GM12878 (cell line): ENCODE results near the gene BTBD9.

Source experiments
- ETV6 ChIP-seq, 2 experiments: fragments of 450-650 bp in 1 of 2; IDR thresholded peaks in 1 of 2; conservative IDR thresholded peaks in 1 of 2; 2 replicates each; pipeline ENCODE4 v1.6.1; 2014; ENCODE audit warnings: antibody characterized with exemption in 1 of 2, borderline replicate concordance in 1 of 2, low read depth in 1 of 2, mild to moderate bottlenecking in 1 of 2, moderate library complexity in 1 of 2
- EZH2 ChIP-seq: IDR thresholded peaks from 2 replicates; pipeline ENCODE4 v1.6.1; 2012; ENCODE audit warnings: low read depth, mild to moderate bottlenecking, control low read depth, inconsistent platforms, low read length, borderline replicate concordance; ENCODE audit not compliant: control insufficient read depth
- JUND ChIP-seq: IDR thresholded peaks from 2 replicates; pipeline ENCODE4 v1.6.1; 2012; ENCODE audit warnings: low read depth, mild to moderate bottlenecking, low read length, improper control_type of control experiment, moderate library complexity
- KDM1A ChIP-seq: fragments of 200-600 bp; sonication (generic); IDR thresholded peaks from 2 replicates; pipeline ENCODE4 v1.6.1; 2016; ENCODE audit warnings: borderline replicate concordance
- POLR2A ChIP-seq: IDR thresholded peaks from 2 replicates; pipeline ENCODE4 v1.6.1; 2011; ENCODE audit warnings: low read depth, mild to moderate bottlenecking, low read length
- RBBP5 ChIP-seq: fragments of 200-600 bp; sonication (generic); conservative IDR thresholded peaks from 2 replicates; pipeline ENCODE4 v1.6.1; 2016
- RFX5 ChIP-seq: IDR thresholded peaks from 2 replicates; pipeline ENCODE4 v1.6.1; 2011; ENCODE audit warnings: low read depth, low read length, improper control_type of control experiment
- SIN3A ChIP-seq: IDR thresholded peaks from 2 replicates; pipeline ENCODE4 v1.6.1; 2012; ENCODE audit warnings: low read depth, low read length, improper control_type of control experiment
- SUZ12 ChIP-seq: fragments of 200-600 bp; sonication (generic); IDR thresholded peaks from one replicate; pipeline ENCODE4 v1.6.1; 2018; ENCODE audit warnings: antibody characterized with exemption, mild to moderate bottlenecking; ENCODE audit not compliant: unreplicated experiment
- TF ChIP-seq, protein P1 (sequence below): IDR thresholded peaks from 2 replicates; pipeline ENCODE4 v1.6.1; 2012; ENCODE audit warnings: low read depth, low read length, improper control_type of control experiment
- TF ChIP-seq, protein P2 (sequence below): IDR thresholded peaks from 2 replicates; pipeline ENCODE4 v1.6.1; 2011; ENCODE audit warnings: borderline replicate concordance, low read depth, mild to moderate bottlenecking, moderate library complexity, low read length; ENCODE audit not compliant: insufficient read depth, poor library complexity, severe bottlenecking
- TF ChIP-seq, protein P3 (sequence below), 3 experiments: IDR thresholded peaks in 2 of 3; conservative IDR thresholded peaks in 1 of 3; 2 replicates each; pipeline ENCODE4 v1.5.1; 2011; ENCODE audit warnings: low read depth in 3 of 3, low read length in 3 of 3, mild to moderate bottlenecking in 3 of 3, control low read depth in 2 of 3, moderate library complexity in 2 of 3, inconsistent platforms in 1 of 3, mixed read lengths in 1 of 3; ENCODE audit not compliant: control insufficient read depth in 2 of 3, insufficient read depth in 1 of 3; ENCODE audit errors: extremely low read depth in 1 of 3

DNA sequence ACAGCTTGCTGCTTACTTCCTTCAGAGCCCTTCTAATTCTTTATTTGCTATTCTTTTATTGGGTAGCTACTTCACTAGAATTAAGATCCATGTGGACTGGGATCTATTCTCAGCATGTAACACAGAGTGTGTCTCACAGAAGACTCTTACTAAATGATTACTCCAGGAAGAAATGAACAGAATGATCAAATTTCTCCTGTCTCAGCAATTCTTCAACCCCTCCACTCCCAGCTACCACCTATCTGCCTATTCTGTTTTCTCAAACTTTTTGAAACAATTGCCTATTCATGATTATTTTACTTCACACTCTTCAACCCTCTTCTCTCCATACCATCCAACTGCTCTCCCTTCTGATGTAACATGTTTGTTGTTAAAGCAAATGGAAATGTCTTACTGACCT, 132.6 kb downstream of the BTBD9 start:
- TF ChIP-seq JUND (no peak), EZH2 (no peak), ETV6 (conservative IDR thresholded peaks at IDR 0.05 in 1 of 2, IDR thresholded peaks at IDR 0.05 in 1 of 2; ENCODE audit: borderline replicate concordance in 1 of 2, low read depth in 1 of 2) (no peak), SUZ12 (no peak), RBBP5 (no peak), RFX5 (no peak), KDM1A (no peak), POLR2A (no peak), SIN3A (no peak)
- TF ChIP-seq, protein P1, sequence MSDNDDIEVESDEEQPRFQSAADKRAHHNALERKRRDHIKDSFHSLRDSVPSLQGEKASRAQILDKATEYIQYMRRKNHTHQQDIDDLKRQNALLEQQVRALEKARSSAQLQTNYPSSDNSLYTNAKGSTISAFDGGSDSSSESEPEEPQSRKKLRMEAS, result no peak
- TF ChIP-seq, protein P2, sequence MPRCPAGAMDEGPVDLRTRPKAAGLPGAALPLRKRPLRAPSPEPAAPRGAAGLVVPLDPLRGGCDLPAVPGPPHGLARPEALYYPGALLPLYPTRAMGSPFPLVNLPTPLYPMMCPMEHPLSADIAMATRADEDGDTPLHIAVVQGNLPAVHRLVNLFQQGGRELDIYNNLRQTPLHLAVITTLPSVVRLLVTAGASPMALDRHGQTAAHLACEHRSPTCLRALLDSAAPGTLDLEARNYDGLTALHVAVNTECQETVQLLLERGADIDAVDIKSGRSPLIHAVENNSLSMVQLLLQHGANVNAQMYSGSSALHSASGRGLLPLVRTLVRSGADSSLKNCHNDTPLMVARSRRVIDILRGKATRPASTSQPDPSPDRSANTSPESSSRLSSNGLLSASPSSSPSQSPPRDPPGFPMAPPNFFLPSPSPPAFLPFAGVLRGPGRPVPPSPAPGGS, result no peak
- TF ChIP-seq, protein P3, sequence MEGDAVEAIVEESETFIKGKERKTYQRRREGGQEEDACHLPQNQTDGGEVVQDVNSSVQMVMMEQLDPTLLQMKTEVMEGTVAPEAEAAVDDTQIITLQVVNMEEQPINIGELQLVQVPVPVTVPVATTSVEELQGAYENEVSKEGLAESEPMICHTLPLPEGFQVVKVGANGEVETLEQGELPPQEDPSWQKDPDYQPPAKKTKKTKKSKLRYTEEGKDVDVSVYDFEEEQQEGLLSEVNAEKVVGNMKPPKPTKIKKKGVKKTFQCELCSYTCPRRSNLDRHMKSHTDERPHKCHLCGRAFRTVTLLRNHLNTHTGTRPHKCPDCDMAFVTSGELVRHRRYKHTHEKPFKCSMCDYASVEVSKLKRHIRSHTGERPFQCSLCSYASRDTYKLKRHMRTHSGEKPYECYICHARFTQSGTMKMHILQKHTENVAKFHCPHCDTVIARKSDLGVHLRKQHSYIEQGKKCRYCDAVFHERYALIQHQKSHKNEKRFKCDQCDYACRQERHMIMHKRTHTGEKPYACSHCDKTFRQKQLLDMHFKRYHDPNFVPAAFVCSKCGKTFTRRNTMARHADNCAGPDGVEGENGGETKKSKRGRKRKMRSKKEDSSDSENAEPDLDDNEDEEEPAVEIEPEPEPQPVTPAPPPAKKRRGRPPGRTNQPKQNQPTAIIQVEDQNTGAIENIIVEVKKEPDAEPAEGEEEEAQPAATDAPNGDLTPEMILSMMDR (IDR thresholded peaks at IDR 0.05 in 2 of 3, conservative IDR thresholded peaks at IDR 0.05 in 1 of 3; ENCODE audit: control insufficient read depth in 2 of 3, extremely low read depth in 1 of 3, insufficient read depth in 1 of 3, low read depth in 3 of 3, low read length in 3 of 3), result no peak
